HepG2 (cell line): ENCODE results near the gene AADACL2. TPM values are rescaled to one million over a fixed set of nuclear protein-coding genes. Genes with fewer than 3 reads are reported as not detected.

Source experiments
- AGO1 ChIP-seq: fragments of 200-400 bp; formaldehyde crosslinking; IDR thresholded peaks from 2 replicates; pipeline ENCODE4 v1.6.1; 2017; ENCODE audit warnings: mild to moderate bottlenecking, low read depth, low read length, moderate library complexity; ENCODE audit not compliant: poor library complexity, severe bottlenecking
- ARID2 ChIP-seq: sonication (generic); formaldehyde crosslinking; IDR thresholded peaks from 2 replicates; pipeline ENCODE4 v1.8.1; 2022; ENCODE audit warnings: mild to moderate bottlenecking, missing genetic modification reagents, borderline replicate concordance
- ERF ChIP-seq: IDR thresholded peaks from 2 replicates; pipeline ENCODE4 v1.6.1; 2018; ENCODE audit warnings: missing biosample characterization, missing genetic modification reagents
- GATAD1 ChIP-seq: IDR thresholded peaks from 2 replicates; pipeline ENCODE4 v1.6.1; 2016; ENCODE audit warnings: missing genetic modification reagents, missing compliant biosample characterization
- HOMEZ ChIP-seq: IDR thresholded peaks from 2 replicates; pipeline ENCODE4 v1.6.1; 2016; ENCODE audit warnings: low read depth
- KLF12 ChIP-seq: sonication (generic); formaldehyde crosslinking; IDR thresholded peaks from 2 replicates; pipeline ENCODE4 v1.4.0; 2020; ENCODE audit warnings: missing genetic modification reagents, borderline replicate concordance
- MIER3 ChIP-seq: IDR thresholded peaks from 2 replicates; pipeline ENCODE4 v1.6.1; 2016; ENCODE audit warnings: missing compliant biosample characterization, borderline replicate concordance
- NFE2L2 ChIP-seq: fragments of 150-350 bp; IDR thresholded peaks from 2 replicates; pipeline ENCODE4 v1.6.1; 2014; ENCODE audit warnings: low read length
- NFKBIZ ChIP-seq: IDR thresholded peaks from 2 replicates; pipeline ENCODE4 v1.6.1; 2018; ENCODE audit warnings: missing genetic modification reagents, missing compliant biosample characterization
- POLR2AphosphoS5 ChIP-seq: IDR thresholded peaks from 2 replicates; pipeline ENCODE4 v1.6.1; 2012; ENCODE audit warnings: low read depth, low read length
- SRSF9 ChIP-seq: fragments of 200-400 bp; formaldehyde crosslinking; IDR thresholded peaks from 2 replicates; pipeline ENCODE4 v1.6.1; 2018; ENCODE audit warnings: borderline replicate concordance, mild to moderate bottlenecking, low read depth, low read length; ENCODE audit not compliant: insufficient read depth, poor library complexity, severe bottlenecking
- TEAD3 ChIP-seq: optimal IDR thresholded peaks from 2 replicates; pipeline ENCODE3; 2016; ENCODE audit warnings: borderline replicate concordance
- TSC22D2 ChIP-seq: sonication (generic); formaldehyde crosslinking; IDR thresholded peaks from 2 replicates; pipeline ENCODE4 v1.5.1; 2020; ENCODE audit warnings: missing genetic modification reagents, mild to moderate bottlenecking, borderline replicate concordance
- ZFP36L1 ChIP-seq: sonication (generic); formaldehyde crosslinking; IDR thresholded peaks from 2 replicates; pipeline ENCODE4 v1.8.0; 2022; ENCODE audit warnings: mild to moderate bottlenecking, missing genetic modification reagents, moderate library complexity
- ZFP82 ChIP-seq: sonication (generic); formaldehyde crosslinking; IDR thresholded peaks from 2 replicates; pipeline ENCODE4 v1.5.1; 2020; ENCODE audit warnings: mild to moderate bottlenecking, missing genetic modification reagents, borderline replicate concordance
- ZFY ChIP-seq: sonication (generic); formaldehyde crosslinking; IDR thresholded peaks from 2 replicates; pipeline ENCODE4 v1.4.0; 2020; ENCODE audit warnings: missing genetic modification reagents
- ZMYM2 ChIP-seq: sonication (generic); formaldehyde crosslinking; IDR thresholded peaks from 2 replicates; pipeline ENCODE4 v1.8.0; 2022; ENCODE audit warnings: mild to moderate bottlenecking, missing genetic modification reagents
- ZNF644 ChIP-seq: IDR thresholded peaks from 2 replicates; pipeline ENCODE4 v1.6.1; 2016; ENCODE audit warnings: low read depth
- polyA plus RNA-seq, 8 experiments: library from polyadenylated mRNA; depleted of rRNA in 3 of 8; stranded (reverse) in 7 of 8; unstranded in 1 of 8; fragments of >200 nt; fragmentation: Illumina TruSeq in 4 of 8; extraction: Trizol in 4 of 8; gene quantifications; 2 replicates each; pipeline versions ENCODE4 v1.2.1 to v1.2.3, GENCODE V29; 2011 to 2016; ENCODE audit warnings: low read depth in 4 of 8, missing spikeins in 1 of 8, mixed read lengths in 1 of 8; ENCODE audit not compliant: insufficient read depth in 1 of 8
- total RNA-seq, 5 experiments: library from RNA; depleted of rRNA; stranded (reverse); fragments of >200 nt; fragmentation: Illumina TruSeq; extraction: Trizol; gene quantifications; 2 replicates each; pipeline ENCODE4 v1.2.3, GENCODE V29; 2016; ENCODE audit warnings: low read depth in 1 of 5
- TF ChIP-seq, protein P1 (sequence below): sonication (generic); formaldehyde crosslinking; IDR thresholded peaks from 2 replicates; pipeline ENCODE4 v1.4.0; 2020; ENCODE audit warnings: mild to moderate bottlenecking, missing genetic modification reagents
- TF ChIP-seq, protein P2 (sequence below): IDR thresholded peaks from 2 replicates; pipeline ENCODE4 v1.4.0; 2020; ENCODE audit warnings: mild to moderate bottlenecking, missing genetic modification reagents
- TF ChIP-seq, protein P3 (sequence below): sonication (generic); formaldehyde crosslinking; IDR thresholded peaks from 2 replicates; pipeline ENCODE4 v1.4.0; 2020; ENCODE audit warnings: missing genetic modification reagents, mild to moderate bottlenecking, borderline replicate concordance

Gene AADACL2
- total and polyA plus RNA-seq, 2 of the 13 experiments (the other 11 are each of a cell fraction or from before 2014, with no cell fraction given): not detected

DNA sequence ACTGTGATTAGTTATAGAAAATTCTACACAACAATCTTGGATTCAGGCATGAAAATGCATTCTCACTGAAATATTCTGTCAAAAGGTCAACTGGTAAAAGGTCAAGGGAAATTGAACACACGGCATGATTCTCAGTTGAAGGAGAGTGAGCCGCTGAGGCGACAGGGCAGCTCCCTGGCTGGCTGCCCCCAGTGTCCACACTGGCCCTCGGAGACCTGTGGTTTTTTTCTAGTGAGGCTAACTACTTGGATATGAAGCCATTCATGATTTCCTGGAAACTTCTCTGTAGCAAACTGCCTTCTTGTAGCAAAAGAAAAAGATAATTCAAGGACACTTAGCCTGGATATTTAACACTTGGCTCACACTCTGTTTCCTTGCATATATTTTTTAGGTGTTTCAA, 37.2 kb downstream of the AADACL2 start (continued):
- TF ChIP-seq TEAD3 (CRISPR knock-in tag): peak; percentile 55
- TF ChIP-seq POLR2AphosphoS5: 0 out of 2 replicates have a peak, but pooled peaks have one; percentile 27
- no peak for TF ChIP-seq ZFP82 (CRISPR knock-in tag)
- TF ChIP-seq GATAD1 (CRISPR knock-in tag): no peak
- TF ChIP-seq NFKBIZ (CRISPR knock-in tag): no peak
- no peak for TF ChIP-seq ZFY (CRISPR knock-in tag)
- peak; percentile 89; the same call in 1 of the 2 replicates for TF ChIP-seq MIER3
- no peak for TF ChIP-seq AGO1
- TF ChIP-seq, protein P1, sequence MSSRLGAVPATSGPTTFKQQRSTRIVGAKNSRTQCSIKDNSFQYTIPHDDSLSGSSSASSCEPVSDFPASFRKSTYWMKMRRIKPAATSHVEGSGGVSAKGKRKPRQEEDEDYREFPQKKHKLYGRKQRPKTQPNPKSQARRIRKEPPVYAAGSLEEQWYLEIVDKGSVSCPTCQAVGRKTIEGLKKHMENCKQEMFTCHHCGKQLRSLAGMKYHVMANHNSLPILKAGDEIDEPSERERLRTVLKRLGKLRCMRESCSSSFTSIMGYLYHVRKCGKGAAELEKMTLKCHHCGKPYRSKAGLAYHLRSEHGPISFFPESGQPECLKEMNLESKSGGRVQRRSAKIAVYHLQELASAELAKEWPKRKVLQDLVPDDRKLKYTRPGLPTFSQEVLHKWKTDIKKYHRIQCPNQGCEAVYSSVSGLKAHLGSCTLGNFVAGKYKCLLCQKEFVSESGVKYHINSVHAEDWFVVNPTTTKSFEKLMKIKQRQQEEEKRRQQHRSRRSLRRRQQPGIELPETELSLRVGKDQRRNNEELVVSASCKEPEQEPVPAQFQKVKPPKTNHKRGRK: no peak
- TF ChIP-seq KLF12 (CRISPR knock-in tag): no peak
- TF ChIP-seq ZNF644 (CRISPR knock-in tag): peak; percentile 73
- no peak for TF ChIP-seq ZMYM2 (CRISPR knock-in tag)
- TF ChIP-seq HOMEZ (CRISPR knock-in tag): peak; percentile 53; the same call in 1 of the 2 replicates
- TF ChIP-seq, protein P2, sequence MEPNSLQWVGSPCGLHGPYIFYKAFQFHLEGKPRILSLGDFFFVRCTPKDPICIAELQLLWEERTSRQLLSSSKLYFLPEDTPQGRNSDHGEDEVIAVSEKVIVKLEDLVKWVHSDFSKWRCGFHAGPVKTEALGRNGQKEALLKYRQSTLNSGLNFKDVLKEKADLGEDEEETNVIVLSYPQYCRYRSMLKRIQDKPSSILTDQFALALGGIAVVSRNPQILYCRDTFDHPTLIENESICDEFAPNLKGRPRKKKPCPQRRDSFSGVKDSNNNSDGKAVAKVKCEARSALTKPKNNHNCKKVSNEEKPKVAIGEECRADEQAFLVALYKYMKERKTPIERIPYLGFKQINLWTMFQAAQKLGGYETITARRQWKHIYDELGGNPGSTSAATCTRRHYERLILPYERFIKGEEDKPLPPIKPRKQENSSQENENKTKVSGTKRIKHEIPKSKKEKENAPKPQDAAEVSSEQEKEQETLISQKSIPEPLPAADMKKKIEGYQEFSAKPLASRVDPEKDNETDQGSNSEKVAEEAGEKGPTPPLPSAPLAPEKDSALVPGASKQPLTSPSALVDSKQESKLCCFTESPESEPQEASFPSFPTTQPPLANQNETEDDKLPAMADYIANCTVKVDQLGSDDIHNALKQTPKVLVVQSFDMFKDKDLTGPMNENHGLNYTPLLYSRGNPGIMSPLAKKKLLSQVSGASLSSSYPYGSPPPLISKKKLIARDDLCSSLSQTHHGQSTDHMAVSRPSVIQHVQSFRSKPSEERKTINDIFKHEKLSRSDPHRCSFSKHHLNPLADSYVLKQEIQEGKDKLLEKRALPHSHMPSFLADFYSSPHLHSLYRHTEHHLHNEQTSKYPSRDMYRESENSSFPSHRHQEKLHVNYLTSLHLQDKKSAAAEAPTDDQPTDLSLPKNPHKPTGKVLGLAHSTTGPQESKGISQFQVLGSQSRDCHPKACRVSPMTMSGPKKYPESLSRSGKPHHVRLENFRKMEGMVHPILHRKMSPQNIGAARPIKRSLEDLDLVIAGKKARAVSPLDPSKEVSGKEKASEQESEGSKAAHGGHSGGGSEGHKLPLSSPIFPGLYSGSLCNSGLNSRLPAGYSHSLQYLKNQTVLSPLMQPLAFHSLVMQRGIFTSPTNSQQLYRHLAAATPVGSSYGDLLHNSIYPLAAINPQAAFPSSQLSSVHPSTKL (CRISPR knock-in tag): peak; percentile 83
- no peak for TF ChIP-seq ZFP36L1 (CRISPR knock-in tag)
- TF ChIP-seq ARID2 (CRISPR knock-in tag): no peak
- 0 out of 2 replicates have a peak, but pooled peaks have one; percentile 34 for TF ChIP-seq TSC22D2 (CRISPR knock-in tag)
- TF ChIP-seq SRSF9: no peak
- TF ChIP-seq NFE2L2: peak; percentile 9; the same call in 1 of the 2 replicates
- TF ChIP-seq ERF (CRISPR knock-in tag): peak; percentile 62; the same call in 1 of the 2 replicates
- TF ChIP-seq, protein P3, sequence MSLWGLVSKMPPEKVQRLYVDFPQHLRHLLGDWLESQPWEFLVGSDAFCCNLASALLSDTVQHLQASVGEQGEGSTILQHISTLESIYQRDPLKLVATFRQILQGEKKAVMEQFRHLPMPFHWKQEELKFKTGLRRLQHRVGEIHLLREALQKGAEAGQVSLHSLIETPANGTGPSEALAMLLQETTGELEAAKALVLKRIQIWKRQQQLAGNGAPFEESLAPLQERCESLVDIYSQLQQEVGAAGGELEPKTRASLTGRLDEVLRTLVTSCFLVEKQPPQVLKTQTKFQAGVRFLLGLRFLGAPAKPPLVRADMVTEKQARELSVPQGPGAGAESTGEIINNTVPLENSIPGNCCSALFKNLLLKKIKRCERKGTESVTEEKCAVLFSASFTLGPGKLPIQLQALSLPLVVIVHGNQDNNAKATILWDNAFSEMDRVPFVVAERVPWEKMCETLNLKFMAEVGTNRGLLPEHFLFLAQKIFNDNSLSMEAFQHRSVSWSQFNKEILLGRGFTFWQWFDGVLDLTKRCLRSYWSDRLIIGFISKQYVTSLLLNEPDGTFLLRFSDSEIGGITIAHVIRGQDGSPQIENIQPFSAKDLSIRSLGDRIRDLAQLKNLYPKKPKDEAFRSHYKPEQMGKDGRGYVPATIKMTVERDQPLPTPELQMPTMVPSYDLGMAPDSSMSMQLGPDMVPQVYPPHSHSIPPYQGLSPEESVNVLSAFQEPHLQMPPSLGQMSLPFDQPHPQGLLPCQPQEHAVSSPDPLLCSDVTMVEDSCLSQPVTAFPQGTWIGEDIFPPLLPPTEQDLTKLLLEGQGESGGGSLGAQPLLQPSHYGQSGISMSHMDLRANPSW (CRISPR knock-in tag): no peak
